Measurements from ENCODE around the gene CNST.
A peak's percentile ranks its signal among the peaks of the same experiment; 100 is the strongest.

Gene CNST

GRCh38 chr1:246608616-246609376 is 42.5 kb downstream of the CNST start:
- peaks cover 54% of the 10 kb centered on the region for H3K36me3 ChIP-seq
- H3K9ac ChIP-seq = no peak overlapping the region
- no peak overlapping the region for H3K27ac ChIP-seq
- H3K9me3 ChIP-seq = peaks cover 47% of the 10 kb centered on the region
- peaks cover 29% of the 10 kb centered on the region; the same call in 1 of the 2 replicates for H4K20me1 ChIP-seq
- peak overlapping the region; percentile 58 for H3K4me2 ChIP-seq
- TF ChIP-seq Cebpa-rat (IDR thresholded peaks at IDR 0.05) = no peak
- H3K27me3 ChIP-seq = no peaks in the 10 kb centered on the region
- H3K4me1 ChIP-seq = peaks cover 25% of the 10 kb centered on the region
- no peak overlapping the region for H3K4me3 ChIP-seq

GRCh38 chr1:246609632-246610031 is 43.4 kb downstream of the CNST start:
- Histone ChIP-seq H3K4me3 (no peak overlapping the region), H4K20me1 (peaks cover 29% of the 10 kb centered on the region; the same call in 1 of the 2 replicates), H3K27me3 (no peaks in the 10 kb centered on the region), H3K4me1 (peaks cover 25% of the 10 kb centered on the region), H3K9me3 (peaks cover 39% of the 10 kb centered on the region), H3K36me3 (peaks cover 47% of the 10 kb centered on the region), H3K4me2 (peak overlapping the region; percentile 40; the same call in 1 of the 2 replicates), H3K27ac (no peak overlapping the region), H3K9ac (no peak overlapping the region)
- no peak for TF ChIP-seq Cebpa-rat (IDR thresholded peaks at IDR 0.05)

DNA sequence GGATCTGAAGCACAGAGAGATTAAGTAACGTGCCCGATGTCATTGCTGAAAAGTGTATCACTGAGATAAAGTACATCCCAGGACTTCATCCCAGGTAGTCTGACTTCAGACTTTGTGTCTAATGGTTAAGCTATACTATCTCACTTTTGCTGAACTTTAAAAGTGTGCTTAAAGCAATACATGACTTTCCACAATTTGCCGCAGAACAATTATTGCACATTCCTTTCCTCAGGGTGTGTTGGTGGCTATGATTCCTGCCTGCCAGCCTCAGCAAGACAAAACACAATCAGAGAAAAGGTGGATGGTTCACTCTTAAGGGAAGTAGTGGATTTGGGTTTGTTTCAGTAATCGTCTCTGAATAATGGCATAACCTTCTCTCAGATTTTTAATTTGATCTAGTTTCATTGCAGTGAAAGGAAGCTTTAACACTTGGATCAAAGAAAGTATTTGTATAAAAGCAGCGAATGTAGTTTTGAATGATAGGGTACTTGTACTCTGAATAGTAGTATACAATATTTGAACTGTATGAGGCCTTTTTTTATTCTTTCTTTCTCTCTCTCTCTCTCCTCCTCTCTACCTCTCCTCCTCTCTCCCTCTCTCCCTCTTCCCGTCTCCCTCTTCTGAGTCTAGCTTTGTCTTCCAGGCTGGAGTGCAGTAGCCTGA is 47.0 kb downstream of the CNST start:
- Histone ChIP-seq H3K4me2 (no peak overlapping the region), H3K9me3 (peaks cover 10% of the 10 kb centered on the region), H3K9ac (no peak overlapping the region), H3K27me3 (no peaks in the 10 kb centered on the region), H3K27ac (no peak overlapping the region), H3K4me1 (peaks cover 25% of the 10 kb centered on the region), H4K20me1 (peaks cover 34% of the 10 kb centered on the region; the same call in 1 of the 2 replicates), H3K4me3 (no peak overlapping the region), H3K36me3 (peaks cover 33% of the 10 kb centered on the region; the same call in 1 of the 2 replicates)
- no peak for TF ChIP-seq Cebpa-rat (IDR thresholded peaks at IDR 0.05)

DNA sequence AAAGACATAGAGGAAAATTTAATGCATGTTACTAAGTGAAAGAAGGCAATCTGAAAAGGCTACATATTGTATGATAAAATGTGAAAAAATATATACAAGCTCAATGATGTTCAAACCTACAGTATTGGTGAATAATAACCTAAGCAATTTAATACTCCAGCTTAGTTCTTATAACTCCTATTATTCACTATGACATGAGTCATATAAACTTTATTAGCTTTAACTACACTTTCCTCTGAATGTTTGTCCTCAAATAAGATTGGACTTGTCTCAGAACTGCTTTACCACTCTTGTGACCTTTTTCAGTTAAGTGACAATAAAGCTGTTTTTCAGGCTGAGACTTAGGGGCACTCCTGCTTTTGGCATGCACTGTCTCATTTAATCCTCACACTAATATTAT is 50.9 kb downstream of the CNST start:
- Histone ChIP-seq H3K4me2 (no peak overlapping the region), H3K4me3 (no peak overlapping the region), H3K9ac (no peak overlapping the region), H3K36me3 (peaks cover 34% of the 10 kb centered on the region), H3K4me1 (no peaks in the 10 kb centered on the region), H3K27me3 (no peaks in the 10 kb centered on the region), H3K9me3 (peaks cover 5% of the 10 kb centered on the region), H4K20me1 (peaks cover 17% of the 10 kb centered on the region; the same call in 1 of the 2 replicates), H3K27ac (no peak overlapping the region)
- no peak for TF ChIP-seq Cebpa-rat (IDR thresholded peaks at IDR 0.05)

GRCh38 chr1:246617768-246618167 is 51.5 kb downstream of the CNST start:
- Histone ChIP-seq H4K20me1 (peaks cover 11% of the 10 kb centered on the region; the same call in 1 of the 2 replicates), H3K4me2 (no peak overlapping the region), H3K27me3 (no peaks in the 10 kb centered on the region), H3K27ac (no peak overlapping the region), H3K36me3 (peaks cover 37% of the 10 kb centered on the region), H3K9me3 (peaks cover 5% of the 10 kb centered on the region), H3K4me3 (no peak overlapping the region), H3K4me1 (no peaks in the 10 kb centered on the region), H3K9ac (no peak overlapping the region)
- TF ChIP-seq Cebpa-rat (IDR thresholded peaks at IDR 0.05) = no peak

GRCh38 chr1:246618240-246618808 is 52.1 kb downstream of the CNST start:
- Histone ChIP-seq H3K4me2 (no peak overlapping the region), H3K36me3 (peaks cover 41% of the 10 kb centered on the region), H4K20me1 (peaks cover 7% of the 10 kb centered on the region; the same call in 1 of the 2 replicates), H3K27me3 (no peaks in the 10 kb centered on the region), H3K9me3 (peaks cover 5% of the 10 kb centered on the region), H3K9ac (no peak overlapping the region), H3K4me3 (no peak overlapping the region), H3K4me1 (peaks cover 1% of the 10 kb centered on the region; the same call in 1 of the 2 replicates), H3K27ac (no peak overlapping the region)
- TF ChIP-seq Cebpa-rat (IDR thresholded peaks at IDR 0.05) = no peak

GRCh38 chr1:246622035-246622652 is 55.9 kb downstream of the CNST start:
- H3K4me2 ChIP-seq = no peak overlapping the region
- peaks cover 67% of the 10 kb centered on the region for H3K36me3 ChIP-seq
- no peaks in the 10 kb centered on the region for H3K27me3 ChIP-seq

GRCh38 chr1:246624091-246624490 is 57.8 kb downstream of the CNST start:
- H3K9me3 ChIP-seq = peaks cover 5% of the 10 kb centered on the region
- no peak overlapping the region for H3K4me2 ChIP-seq
- no peak for TF ChIP-seq Cebpa-rat (IDR thresholded peaks at IDR 0.05)

More at GRCh38 chr1:246622035-246622652, 55.9 kb downstream of the CNST start:
- H3K9me3 ChIP-seq = peaks cover 5% of the 10 kb centered on the region
- peaks cover 7% of the 10 kb centered on the region; the same call in 1 of the 2 replicates for H4K20me1 ChIP-seq
- TF ChIP-seq Cebpa-rat (IDR thresholded peaks at IDR 0.05) = no peak
- no peak overlapping the region for H3K9ac ChIP-seq
- H3K4me1 ChIP-seq = peaks cover 12% of the 10 kb centered on the region; the same call in 1 of the 2 replicates
- no peak overlapping the region for H3K27ac ChIP-seq
- no peak overlapping the region for H3K4me3 ChIP-seq

GRCh38 chr1:246629030-246629429 is 62.8 kb downstream of the CNST start:
- H3K4me3 ChIP-seq = no peak overlapping the region
- TF ChIP-seq Cebpa-rat (IDR thresholded peaks at IDR 0.05) = no peak
- H3K9ac ChIP-seq = no peak overlapping the region
- no peak overlapping the region for H3K4me2 ChIP-seq
- H4K20me1 ChIP-seq = no peaks in the 10 kb centered on the region
- H3K27ac ChIP-seq = no peak overlapping the region
- H3K4me1 ChIP-seq = peaks cover 11% of the 10 kb centered on the region
- H3K27me3 ChIP-seq = no peaks in the 10 kb centered on the region
- H3K36me3 ChIP-seq = peaks cover 78% of the 10 kb centered on the region
- no peaks in the 10 kb centered on the region; the same call in 1 of the 2 replicates for H3K9me3 ChIP-seq

More at GRCh38 chr1:246624091-246624490, 57.8 kb downstream of the CNST start:
- Histone ChIP-seq H3K27ac (no peak overlapping the region), H3K4me1 (peaks cover 19% of the 10 kb centered on the region), H3K9ac (no peak overlapping the region), H3K4me3 (no peak overlapping the region), H3K27me3 (no peaks in the 10 kb centered on the region), H3K36me3 (peaks cover 83% of the 10 kb centered on the region), H4K20me1 (no peaks in the 10 kb centered on the region)
